ENCODE data around the gene KYNU.

DNA sequence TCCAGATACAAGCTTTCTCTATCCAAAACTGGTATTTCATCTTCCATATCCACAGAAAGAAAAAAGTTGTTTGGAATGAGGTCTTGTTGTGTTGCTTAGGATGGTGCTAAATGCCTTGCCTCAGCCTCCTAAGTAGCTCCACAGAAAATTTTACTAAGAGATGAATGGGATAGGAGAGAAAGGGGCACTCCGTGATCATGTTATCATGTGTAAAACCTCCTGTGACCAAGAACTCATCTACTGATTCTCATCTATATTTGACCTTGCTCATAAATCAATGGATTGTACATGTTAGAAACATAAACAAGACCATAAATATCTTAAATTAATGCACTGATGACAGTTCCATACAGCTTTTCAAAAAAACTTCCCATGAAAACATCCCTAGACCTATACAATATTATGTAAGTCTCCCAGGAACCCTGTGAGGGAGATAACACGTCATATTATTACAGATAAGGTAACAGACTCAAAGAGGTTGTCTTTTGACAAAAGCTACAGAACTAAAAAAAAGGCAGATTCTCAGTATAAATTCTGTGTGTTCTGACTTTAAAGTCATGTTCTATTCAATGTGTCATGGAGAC lies 29.3 kb upstream of the KYNU start:
- TF ChIP-seq POLR2A (IDR thresholded peaks at IDR 0.05; ENCODE audit: low read length) (no peak), GATA1 (IDR thresholded peaks at IDR 0.05; ENCODE audit: low read depth, low read length) (no peak)
